MM.1S (cell line): Measurements from ENCODE around the gene ADAMTS18.

Experiments
- DNase-seq: peaks from one replicate; pipeline ENCODE4 v3.0.0-alpha.2; 2015
- H2AFZ ChIP-seq: fragments of 300-600 bp; sonication (generic); 2 replicates; pipeline ENCODE4 v1.6.0; 2016; ENCODE audit warnings: antibody characterized with exemption, low read length
- H3F3A ChIP-seq: fragments of 300-600 bp; sonication (generic); 2 replicates; pipeline ENCODE4 v1.6.1; 2016; ENCODE audit warnings: mild to moderate bottlenecking, antibody characterized with exemption, low read length, moderate library complexity, mixed read lengths; ENCODE audit not compliant: insufficient read depth
- H3K27ac ChIP-seq: fragments of 300-600 bp; sonication (generic); 2 replicates; pipeline ENCODE4 v1.5.1; 2016; ENCODE audit warnings: mild to moderate bottlenecking, low read length
- H3K27me3 ChIP-seq: fragments of 300-600 bp; sonication (generic); replicated peaks from 2 replicates; pipeline ENCODE4 v1.6.0; 2016; ENCODE audit warnings: low read length; ENCODE audit not compliant: insufficient read depth
- H3K36me3 ChIP-seq: fragments of 300-600 bp; sonication (generic); replicated peaks from 2 replicates; pipeline ENCODE4 v1.6.1; 2016; ENCODE audit warnings: mild to moderate bottlenecking, low read length, mixed read lengths; ENCODE audit not compliant: insufficient read depth
- H3K4me1 ChIP-seq: fragments of 300-600 bp; sonication (generic); 2 replicates; pipeline ENCODE4 v1.6.1; 2016; ENCODE audit warnings: low read length, mixed read lengths
- H3K4me2 ChIP-seq: fragments of 300-600 bp; sonication (generic); 2 replicates; pipeline ENCODE4 v1.6.0; 2016; ENCODE audit warnings: low read depth, low read length
- H3K4me3 ChIP-seq: fragments of 300-600 bp; sonication (generic); 2 replicates; pipeline ENCODE4 v1.5.1; 2016; ENCODE audit warnings: low read length, mixed read lengths
- H3K79me2 ChIP-seq: fragments of 300-600 bp; sonication (generic); 2 replicates; pipeline ENCODE4 v1.6.1; 2016; ENCODE audit warnings: mixed run types, low read length, mixed read lengths
- H3K9ac ChIP-seq: fragments of 300-600 bp; sonication (generic); 2 replicates; pipeline ENCODE4 v1.6.1; 2016; ENCODE audit warnings: low read length, mixed read lengths
- H3K9me2 ChIP-seq: fragments of 300-600 bp; sonication (generic); replicated peaks from 2 replicates; pipeline ENCODE4 v1.6.1; 2016; ENCODE audit warnings: mild to moderate bottlenecking, low read length, mixed read lengths; ENCODE audit not compliant: insufficient read depth
- H3K9me3 ChIP-seq: fragments of 300-600 bp; sonication (generic); replicated peaks from 2 replicates; pipeline ENCODE4 v1.6.1; 2016; ENCODE audit warnings: mild to moderate bottlenecking, low read length, mixed read lengths; ENCODE audit not compliant: insufficient read depth
- H4K20me1 ChIP-seq: fragments of 300-600 bp; sonication (generic); 2 replicates; pipeline ENCODE4 v1.6.1; 2016; ENCODE audit warnings: mild to moderate bottlenecking, low read length, moderate library complexity, mixed read lengths; ENCODE audit not compliant: insufficient read depth
- EZH2 ChIP-seq: fragments of 300-600 bp; sonication (generic); optimal IDR thresholded peaks from 2 replicates; pipeline ENCODE3; 2017; ENCODE audit warnings: low read depth, mild to moderate bottlenecking, antibody characterized with exemption, low read length, mixed read lengths
- EZH2phosphoT487 ChIP-seq: fragments of 300-600 bp; sonication (generic); IDR thresholded peaks from 2 replicates; pipeline ENCODE4 v1.6.1; 2018; ENCODE audit warnings: antibody characterized with exemption, low read length
- TF ChIP-seq, protein P1 (sequence below): fragments of 300-600 bp; sonication (generic); IDR thresholded peaks from 2 replicates; pipeline ENCODE4 v1.5.1; 2016; ENCODE audit warnings: antibody characterized with exemption, low read length, mixed read lengths

The ADAMTS18 gene

DNA sequence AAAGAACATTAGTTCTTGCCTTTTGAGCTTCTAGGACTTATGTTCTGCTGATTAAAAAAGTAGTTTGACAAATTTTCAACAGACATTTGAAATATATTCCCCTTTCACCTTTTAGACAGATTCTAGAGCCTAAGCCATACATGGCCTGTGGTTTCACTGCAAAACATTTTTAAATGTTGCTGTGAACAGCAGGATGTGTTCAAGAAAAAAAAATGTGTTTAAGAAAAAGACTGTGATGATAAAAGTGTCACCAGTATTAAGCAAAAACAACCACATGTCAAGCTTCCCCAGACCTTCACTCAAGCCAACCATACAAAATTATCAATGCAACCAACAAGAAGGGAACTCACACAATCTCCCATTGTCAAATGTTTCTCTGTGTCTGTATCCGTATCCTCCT lies 132.2 kb downstream of the ADAMTS18 start:
- no peak overlapping the region for H2AFZ ChIP-seq
- TF ChIP-seq EZH2 (no peak), EZH2phosphoT487 (no peak)
- TF ChIP-seq, protein P1, sequence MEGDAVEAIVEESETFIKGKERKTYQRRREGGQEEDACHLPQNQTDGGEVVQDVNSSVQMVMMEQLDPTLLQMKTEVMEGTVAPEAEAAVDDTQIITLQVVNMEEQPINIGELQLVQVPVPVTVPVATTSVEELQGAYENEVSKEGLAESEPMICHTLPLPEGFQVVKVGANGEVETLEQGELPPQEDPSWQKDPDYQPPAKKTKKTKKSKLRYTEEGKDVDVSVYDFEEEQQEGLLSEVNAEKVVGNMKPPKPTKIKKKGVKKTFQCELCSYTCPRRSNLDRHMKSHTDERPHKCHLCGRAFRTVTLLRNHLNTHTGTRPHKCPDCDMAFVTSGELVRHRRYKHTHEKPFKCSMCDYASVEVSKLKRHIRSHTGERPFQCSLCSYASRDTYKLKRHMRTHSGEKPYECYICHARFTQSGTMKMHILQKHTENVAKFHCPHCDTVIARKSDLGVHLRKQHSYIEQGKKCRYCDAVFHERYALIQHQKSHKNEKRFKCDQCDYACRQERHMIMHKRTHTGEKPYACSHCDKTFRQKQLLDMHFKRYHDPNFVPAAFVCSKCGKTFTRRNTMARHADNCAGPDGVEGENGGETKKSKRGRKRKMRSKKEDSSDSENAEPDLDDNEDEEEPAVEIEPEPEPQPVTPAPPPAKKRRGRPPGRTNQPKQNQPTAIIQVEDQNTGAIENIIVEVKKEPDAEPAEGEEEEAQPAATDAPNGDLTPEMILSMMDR, result no peak
- H3K79me2 ChIP-seq, result no peaks in the 10 kb centered on the region
- H3K9ac ChIP-seq, result no peak overlapping the region
- H3K9me2 ChIP-seq, result no peaks in the 10 kb centered on the region
- no peaks in the 10 kb centered on the region for H3K36me3 ChIP-seq
- H3K27me3 ChIP-seq, result no peaks in the 10 kb centered on the region
- 0 out of 2 replicates have a peak, but pooled peaks cover 1% of the 10 kb centered on the region for H3F3A ChIP-seq
- H3K4me1 ChIP-seq, result peaks cover 21% of the 10 kb centered on the region
- no peak overlapping the region for H3K27ac ChIP-seq
- H4K20me1 ChIP-seq, result no peaks in the 10 kb centered on the region
- DNase-seq, result no peak
- H3K9me3 ChIP-seq, result no peaks in the 10 kb centered on the region
- no peak overlapping the region for H3K4me2 ChIP-seq
- no peak overlapping the region for H3K4me3 ChIP-seq

DNA sequence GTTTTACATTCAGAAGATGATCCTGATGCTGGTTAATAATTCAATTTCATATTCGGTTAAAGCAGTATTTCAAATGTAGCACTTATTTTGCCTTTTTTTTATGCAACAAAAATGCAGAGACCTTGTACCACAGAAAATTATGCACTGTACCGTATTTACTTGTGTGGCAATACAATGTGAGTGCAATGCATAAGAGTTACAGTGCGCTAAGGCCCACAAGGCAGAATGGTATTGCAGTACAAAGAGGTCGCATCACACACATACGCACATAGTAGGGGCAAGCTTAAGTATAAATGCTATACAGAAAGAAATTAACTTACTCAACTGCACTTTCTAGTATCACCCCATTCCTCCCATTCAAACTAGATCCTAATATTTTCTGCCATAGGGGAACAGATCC lies 132.6 kb downstream of the ADAMTS18 start:
- Histone ChIP-seq H3F3A (no peaks in the 10 kb centered on the region), H4K20me1 (no peaks in the 10 kb centered on the region), H3K27ac (no peak overlapping the region), H3K4me3 (no peak overlapping the region), H3K27me3 (no peaks in the 10 kb centered on the region), H3K79me2 (no peaks in the 10 kb centered on the region), H3K9ac (no peak overlapping the region), H3K4me2 (no peak overlapping the region), H2AFZ (no peak overlapping the region), H3K4me1 (peaks cover 17% of the 10 kb centered on the region), H3K36me3 (no peaks in the 10 kb centered on the region), H3K9me3 (no peaks in the 10 kb centered on the region), H3K9me2 (no peaks in the 10 kb centered on the region)
- TF ChIP-seq EZH2phosphoT487, result no peak
- TF ChIP-seq, protein P1, result no peak
- no peak for TF ChIP-seq EZH2
- no peak for DNase-seq

DNA sequence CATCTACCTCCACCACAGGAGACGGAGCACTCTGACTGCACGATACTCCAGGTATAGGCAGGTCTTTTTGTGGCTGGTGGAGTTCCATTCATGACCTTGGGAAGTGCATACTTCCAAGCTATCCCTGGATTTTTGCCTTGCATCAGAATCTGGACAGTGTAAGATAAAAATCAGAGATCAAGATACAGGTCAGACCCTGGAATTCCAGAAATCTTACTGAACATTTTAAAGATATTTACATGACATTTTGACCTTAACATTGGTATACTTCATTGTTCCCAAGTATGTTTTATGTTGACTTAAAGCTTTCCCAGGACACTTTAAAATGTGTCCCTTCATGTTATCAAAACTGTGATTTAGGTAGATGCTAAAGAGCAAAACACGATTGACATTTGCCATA lies 134.6 kb downstream of the ADAMTS18 start:
- Histone ChIP-seq H3K27me3 (no peaks in the 10 kb centered on the region), H3K4me3 (no peak overlapping the region), H2AFZ (no peak overlapping the region), H3K36me3 (no peaks in the 10 kb centered on the region), H3F3A (no peaks in the 10 kb centered on the region), H3K9me3 (no peaks in the 10 kb centered on the region), H3K27ac (no peak overlapping the region), H4K20me1 (no peaks in the 10 kb centered on the region), H3K9ac (no peak overlapping the region), H3K4me1 (peaks cover 16% of the 10 kb centered on the region), H3K79me2 (no peaks in the 10 kb centered on the region), H3K9me2 (no peaks in the 10 kb centered on the region), H3K4me2 (no peak overlapping the region)
- no peak for DNase-seq
- TF ChIP-seq EZH2, result no peak
- no peak for TF ChIP-seq EZH2phosphoT487
- TF ChIP-seq, protein P1, result no peak
